Measurements from ENCODE around the gene SOX30. TPM values are rescaled to one million over a fixed set of nuclear protein-coding genes. Genes with fewer than 3 reads are reported as not detected.

The SOX30 gene
- polyA plus RNA-seq, 1 donor: 1.0 TPM

DNA sequence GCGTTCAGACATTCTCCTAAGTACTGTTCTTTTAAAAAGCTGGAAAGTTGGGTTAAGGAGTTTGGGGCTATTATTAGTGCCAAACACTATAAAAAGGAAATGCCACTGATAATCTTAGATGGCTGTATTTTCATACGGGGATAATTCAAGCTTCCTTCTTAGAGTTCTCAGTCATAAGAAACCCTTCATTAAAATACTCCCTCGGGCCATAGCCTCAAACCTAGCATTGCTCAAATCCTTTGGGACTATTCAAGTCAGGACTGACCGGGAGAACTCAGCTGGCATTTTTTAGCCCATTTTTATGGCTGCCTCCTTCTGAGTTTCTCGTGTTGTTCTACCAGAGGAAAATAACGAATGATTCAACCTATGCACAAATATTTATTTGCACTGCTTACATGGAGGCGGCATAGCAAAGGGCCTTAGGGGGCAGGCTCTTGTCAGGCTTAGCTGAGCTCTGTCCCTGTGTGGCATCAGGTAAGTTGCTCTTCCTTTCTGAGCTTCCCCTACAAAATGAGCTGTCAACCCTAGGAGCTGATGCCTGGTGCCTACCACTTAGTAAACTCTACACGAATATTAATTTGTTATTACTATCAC is 43.2 kb downstream of the SOX30 start:
- H3K27ac ChIP-seq (ENCODE audit: low read length): no peak overlapping the region
- 95% methylated on average over 3 of the region's 8 CpGs for WGBS (ENCODE audit: insufficient coverage, low lambda C conversion rate)

DNA sequence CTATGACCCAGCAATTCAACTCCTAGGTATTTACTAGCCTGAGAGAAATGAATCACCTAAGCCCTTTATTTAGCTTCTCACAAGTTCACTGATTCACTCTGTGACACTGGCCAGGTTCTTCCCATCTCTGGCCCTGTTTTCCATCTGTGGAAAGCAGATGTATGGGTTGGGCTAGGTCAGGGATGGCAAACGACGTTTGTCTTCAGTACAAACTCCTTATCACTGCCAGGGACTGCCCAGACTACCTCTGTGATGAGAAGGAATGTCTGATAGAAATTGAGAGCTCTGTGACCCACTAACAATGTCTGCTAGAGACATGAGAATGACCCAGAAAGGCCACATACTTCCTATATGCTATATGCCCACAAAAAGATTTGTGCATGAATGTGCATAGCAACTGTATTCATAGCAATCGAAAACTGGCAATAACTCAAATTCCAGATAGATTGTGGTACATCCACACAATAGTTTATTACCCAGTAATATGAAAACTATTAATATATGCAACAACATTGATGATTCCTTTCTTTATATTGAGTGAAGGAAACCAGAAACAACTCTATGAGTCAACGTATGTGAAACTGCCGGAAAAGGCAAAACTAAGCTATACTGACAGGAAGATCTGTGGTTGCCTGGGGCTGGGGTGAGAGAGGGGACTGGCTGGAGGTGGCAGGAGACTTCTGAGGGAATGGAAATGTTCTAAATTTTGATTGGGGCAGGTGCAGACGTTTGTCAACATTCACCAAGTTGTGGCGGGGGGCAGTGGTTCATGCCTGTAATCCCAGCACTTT is 44.7 kb downstream of the SOX30 start:
- no peak for DNase-seq
- Histone ChIP-seq H3K36me3 (ENCODE audit: control insufficient read depth, insufficient read depth, low read length) (no peaks in the 10 kb centered on the region), H3K9me3 (ENCODE audit: control insufficient read depth, low read depth, low read length) (no peaks in the 10 kb centered on the region), H3K4me3 (ENCODE audit: low read length) (no peak overlapping the region), H3K27me3 (ENCODE audit: control insufficient read depth, insufficient read depth, low read length) (no peaks in the 10 kb centered on the region), H3K4me1 (ENCODE audit: control insufficient read depth, insufficient read depth, low read length) (no peaks in the 10 kb centered on the region), H3K27ac (ENCODE audit: low read length) (no peak overlapping the region)
- no CpG with 5 or more reads among the region's 7 CpGs for WGBS (ENCODE audit: insufficient coverage, low lambda C conversion rate)

More for the DNA sequence above, 43.2 kb downstream of the SOX30 start:
- DNase-seq: no peak
- H3K4me3 ChIP-seq (ENCODE audit: low read length): no peak overlapping the region
- no peaks in the 10 kb centered on the region for H3K9me3 ChIP-seq (ENCODE audit: control insufficient read depth, low read depth, low read length)
- H3K4me1 ChIP-seq (ENCODE audit: control insufficient read depth, insufficient read depth, low read length): no peaks in the 10 kb centered on the region
- H3K27me3 ChIP-seq (ENCODE audit: control insufficient read depth, insufficient read depth, low read length): no peaks in the 10 kb centered on the region
- no peaks in the 10 kb centered on the region for H3K36me3 ChIP-seq (ENCODE audit: control insufficient read depth, insufficient read depth, low read length)

DNA sequence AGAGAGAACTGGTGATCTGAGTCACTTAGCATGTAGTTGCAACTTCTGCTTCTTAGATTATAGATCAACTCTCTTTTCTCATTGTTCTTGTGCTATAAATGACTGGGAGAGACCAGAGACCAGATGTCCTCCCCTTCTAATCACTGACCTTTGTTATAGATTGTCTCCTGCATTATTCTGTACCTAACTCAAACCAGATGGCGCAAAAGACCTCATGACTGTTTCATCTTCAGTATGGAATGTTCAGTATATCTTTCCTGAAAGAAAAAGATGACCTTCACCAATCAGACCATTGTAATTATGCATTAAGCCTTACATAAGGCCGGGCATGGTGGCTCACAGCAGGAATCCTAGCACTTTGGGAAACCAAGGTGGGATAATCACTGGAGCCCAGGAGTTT is 46.2 kb downstream of the SOX30 start:
- Histone ChIP-seq H3K4me3 (ENCODE audit: low read length) (no peak overlapping the region), H3K27me3 (ENCODE audit: control insufficient read depth, insufficient read depth, low read length) (no peaks in the 10 kb centered on the region), H3K36me3 (ENCODE audit: control insufficient read depth, insufficient read depth, low read length) (no peaks in the 10 kb centered on the region), H3K4me1 (ENCODE audit: control insufficient read depth, insufficient read depth, low read length) (no peaks in the 10 kb centered on the region), H3K9me3 (ENCODE audit: control insufficient read depth, low read depth, low read length) (no peaks in the 10 kb centered on the region), H3K27ac (ENCODE audit: low read length) (no peak overlapping the region)
- WGBS (ENCODE audit: insufficient coverage, low lambda C conversion rate): 50% methylated on average over 1 of the region's 2 CpGs
- DNase-seq: no peak

DNA sequence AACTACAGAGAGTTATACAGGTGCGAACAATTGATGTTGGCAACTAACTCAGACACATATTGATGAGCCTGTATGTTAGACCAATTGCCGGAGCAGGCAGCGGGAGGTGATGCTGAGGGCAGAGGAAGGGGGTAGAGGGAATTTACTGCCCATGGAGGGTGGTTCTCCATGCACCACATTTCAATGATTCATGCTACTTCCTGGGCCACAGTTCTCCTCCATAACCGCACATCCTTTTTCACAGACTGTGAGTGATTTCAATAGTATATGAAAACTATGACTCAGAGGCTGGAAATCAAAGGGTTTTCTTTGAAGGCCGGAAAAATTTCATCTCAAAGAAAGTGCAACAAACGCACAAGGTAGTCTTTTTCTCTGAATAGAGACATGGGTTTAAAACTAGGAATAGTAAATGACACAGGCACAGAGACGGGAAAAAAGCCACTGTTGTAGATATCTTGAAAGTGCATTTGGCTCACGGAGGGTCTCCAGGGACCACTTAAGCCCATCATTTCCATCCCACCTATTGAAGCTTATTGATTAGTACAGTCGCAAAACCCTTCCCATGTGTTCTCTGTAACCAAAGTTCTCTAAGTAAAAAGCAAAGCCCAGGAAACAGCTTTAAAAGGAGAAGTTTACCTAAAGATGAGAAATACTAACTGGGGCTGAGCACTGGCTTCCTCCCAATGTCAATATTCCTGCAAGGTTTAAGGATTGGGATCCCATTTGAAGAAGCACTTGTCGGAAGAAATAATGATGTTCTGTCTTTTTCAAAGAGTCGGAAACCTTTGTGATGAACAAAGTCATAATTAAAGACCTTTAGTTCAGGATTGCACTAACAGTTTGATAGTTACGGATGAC is 48.7 kb downstream of the SOX30 start:
- H3K27me3 ChIP-seq (ENCODE audit: control insufficient read depth, insufficient read depth, low read length): no peaks in the 10 kb centered on the region

GRCh38 chr5:157602505-157602904 is 49.7 kb downstream of the SOX30 start:
- H3K9me3 ChIP-seq (ENCODE audit: control insufficient read depth, low read depth, low read length): no peaks in the 10 kb centered on the region
- DNase-seq: no peak
- no peaks in the 10 kb centered on the region for H3K36me3 ChIP-seq (ENCODE audit: control insufficient read depth, insufficient read depth, low read length)
- no peak overlapping the region for H3K27ac ChIP-seq (ENCODE audit: low read length)
- H3K27me3 ChIP-seq (ENCODE audit: control insufficient read depth, insufficient read depth, low read length): no peaks in the 10 kb centered on the region
- 80% methylated on average over 1 of the region's 4 CpGs for WGBS (ENCODE audit: insufficient coverage, low lambda C conversion rate)
- H3K4me3 ChIP-seq (ENCODE audit: low read length): no peak overlapping the region
- H3K4me1 ChIP-seq (ENCODE audit: control insufficient read depth, insufficient read depth, low read length): no peaks in the 10 kb centered on the region

More for the DNA sequence above, 48.7 kb downstream of the SOX30 start:
- H3K4me3 ChIP-seq (ENCODE audit: low read length): no peak overlapping the region
- H3K4me1 ChIP-seq (ENCODE audit: control insufficient read depth, insufficient read depth, low read length): no peaks in the 10 kb centered on the region
- 100% methylated on average over 4 of the region's 12 CpGs for WGBS (ENCODE audit: insufficient coverage, low lambda C conversion rate)
- H3K36me3 ChIP-seq (ENCODE audit: control insufficient read depth, insufficient read depth, low read length): no peaks in the 10 kb centered on the region
- no peak overlapping the region for H3K27ac ChIP-seq (ENCODE audit: low read length)
- no peaks in the 10 kb centered on the region for H3K9me3 ChIP-seq (ENCODE audit: control insufficient read depth, low read depth, low read length)
- no peak for DNase-seq

GRCh38 chr5:157600252-157600651 is 52.0 kb downstream of the SOX30 start:
- Histone ChIP-seq H3K27ac (ENCODE audit: low read length) (no peak overlapping the region), H3K36me3 (ENCODE audit: control insufficient read depth, insufficient read depth, low read length) (no peaks in the 10 kb centered on the region), H3K27me3 (ENCODE audit: control insufficient read depth, insufficient read depth, low read length) (no peaks in the 10 kb centered on the region), H3K4me1 (ENCODE audit: control insufficient read depth, insufficient read depth, low read length) (no peaks in the 10 kb centered on the region), H3K9me3 (ENCODE audit: control insufficient read depth, low read depth, low read length) (no peaks in the 10 kb centered on the region), H3K4me3 (ENCODE audit: low read length) (no peak overlapping the region)
- no peak for DNase-seq
- WGBS (ENCODE audit: insufficient coverage, low lambda C conversion rate): no CpG with 5 or more reads among the region's 1 CpG

- Histone ChIP-seq H3K27ac (ENCODE audit: low read length) (no peak overlapping the region), H3K9me3 (ENCODE audit: control insufficient read depth, low read depth, low read length) (no peaks in the 10 kb centered on the region), H3K27me3 (ENCODE audit: control insufficient read depth, insufficient read depth, low read length) (no peaks in the 10 kb centered on the region), H3K4me1 (ENCODE audit: control insufficient read depth, insufficient read depth, low read length) (no peaks in the 10 kb centered on the region), H3K4me3 (ENCODE audit: low read length) (no peak overlapping the region), H3K36me3 (ENCODE audit: control insufficient read depth, insufficient read depth, low read length) (no peaks in the 10 kb centered on the region)
- 93% methylated on average over 3 of the region's 3 CpGs for WGBS (ENCODE audit: insufficient coverage, low lambda C conversion rate)
- no peak for DNase-seq
Observed at GRCh38 chr5:157599565-157599964, 52.7 kb downstream of the SOX30 start.

DNA sequence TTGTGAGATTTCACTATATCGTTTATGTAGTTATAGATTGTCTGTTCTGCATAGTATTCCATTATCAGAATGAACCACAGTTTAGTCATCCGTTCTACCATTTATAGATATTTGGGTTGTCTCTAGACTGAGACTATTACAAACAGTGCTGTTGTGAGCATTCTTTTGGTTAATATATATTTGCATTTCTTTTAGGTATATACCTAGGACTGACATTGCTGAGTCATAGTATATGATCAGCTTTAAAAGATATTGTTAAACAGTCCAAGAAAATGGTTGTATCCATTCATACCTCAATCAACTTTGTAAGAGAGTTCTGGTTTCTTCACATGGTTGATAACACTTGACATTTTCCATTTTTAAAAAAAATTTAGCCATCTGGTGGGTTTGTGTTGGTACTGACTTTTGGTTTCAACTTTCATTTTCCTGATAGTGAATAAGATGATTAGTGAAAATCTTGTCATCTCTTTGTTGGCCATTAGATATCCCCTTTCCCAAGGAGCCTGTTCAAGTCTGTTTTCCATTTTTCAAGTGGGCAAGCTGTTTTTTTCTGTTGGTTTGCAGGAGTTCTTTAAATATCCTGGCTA is 53.8 kb downstream of the SOX30 start:
- H3K36me3 ChIP-seq (ENCODE audit: control insufficient read depth, insufficient read depth, low read length): no peaks in the 10 kb centered on the region
- peaks cover 5% of the 10 kb centered on the region for H3K4me1 ChIP-seq (ENCODE audit: control insufficient read depth, insufficient read depth, low read length)
- no peak overlapping the region for H3K27ac ChIP-seq (ENCODE audit: low read length)
- no peak for DNase-seq
- H3K27me3 ChIP-seq (ENCODE audit: control insufficient read depth, insufficient read depth, low read length): no peaks in the 10 kb centered on the region
- H3K4me3 ChIP-seq (ENCODE audit: low read length): no peak overlapping the region
- WGBS (ENCODE audit: insufficient coverage, low lambda C conversion rate): no CpG with 5 or more reads among the region's 2 CpGs
- H3K9me3 ChIP-seq (ENCODE audit: control insufficient read depth, low read depth, low read length): no peaks in the 10 kb centered on the region

- no peaks in the 10 kb centered on the region for H3K9me3 ChIP-seq (ENCODE audit: control insufficient read depth, low read depth, low read length)
- peaks cover 6% of the 10 kb centered on the region for H3K4me1 ChIP-seq (ENCODE audit: control insufficient read depth, insufficient read depth, low read length)
- H3K36me3 ChIP-seq (ENCODE audit: control insufficient read depth, insufficient read depth, low read length): no peaks in the 10 kb centered on the region
- H3K27me3 ChIP-seq (ENCODE audit: control insufficient read depth, insufficient read depth, low read length): no peaks in the 10 kb centered on the region
- no peak overlapping the region for H3K4me3 ChIP-seq (ENCODE audit: low read length)
- no CpG with 5 or more reads among the region's 1 CpG for WGBS (ENCODE audit: insufficient coverage, low lambda C conversion rate)
- DNase-seq: no peak
- H3K27ac ChIP-seq (ENCODE audit: low read length): no peak overlapping the region
Observed at GRCh38 chr5:157597277-157597676, 55.0 kb downstream of the SOX30 start.

DNA sequence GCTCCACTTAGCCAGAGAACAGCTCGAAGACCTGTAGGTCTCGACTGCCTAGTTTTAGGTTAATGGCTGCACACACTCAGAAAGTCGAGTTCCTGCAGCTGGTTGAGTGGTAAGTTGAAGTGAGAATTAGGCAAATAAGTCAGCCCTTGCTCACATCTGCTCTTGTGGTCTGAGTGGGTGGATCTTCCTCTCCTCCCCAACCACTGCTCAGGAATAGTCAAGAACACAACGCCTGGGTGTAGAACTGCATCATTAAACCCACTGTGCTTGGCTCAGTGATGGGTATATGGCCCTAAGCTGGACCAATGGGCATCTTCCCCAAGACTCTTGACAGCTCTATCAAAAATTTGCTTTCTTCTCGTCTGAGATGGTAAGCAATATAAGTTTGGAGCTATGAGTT is 55.8 kb downstream of the SOX30 start:
- Histone ChIP-seq H3K4me1 (ENCODE audit: control insufficient read depth, insufficient read depth, low read length) (peaks cover 6% of the 10 kb centered on the region), H3K36me3 (ENCODE audit: control insufficient read depth, insufficient read depth, low read length) (no peaks in the 10 kb centered on the region), H3K27ac (ENCODE audit: low read length) (no peak overlapping the region), H3K27me3 (ENCODE audit: control insufficient read depth, insufficient read depth, low read length) (no peaks in the 10 kb centered on the region), H3K4me3 (ENCODE audit: low read length) (no peak overlapping the region), H3K9me3 (ENCODE audit: control insufficient read depth, low read depth, low read length) (no peaks in the 10 kb centered on the region)
- WGBS (ENCODE audit: insufficient coverage, low lambda C conversion rate): no CpG with 5 or more reads among the region's 5 CpGs
- DNase-seq: no peak

All from large intestine (tissue), 3 donors.